ENCODE results near the gene PPIL1.

Gene PPIL1

DNA sequence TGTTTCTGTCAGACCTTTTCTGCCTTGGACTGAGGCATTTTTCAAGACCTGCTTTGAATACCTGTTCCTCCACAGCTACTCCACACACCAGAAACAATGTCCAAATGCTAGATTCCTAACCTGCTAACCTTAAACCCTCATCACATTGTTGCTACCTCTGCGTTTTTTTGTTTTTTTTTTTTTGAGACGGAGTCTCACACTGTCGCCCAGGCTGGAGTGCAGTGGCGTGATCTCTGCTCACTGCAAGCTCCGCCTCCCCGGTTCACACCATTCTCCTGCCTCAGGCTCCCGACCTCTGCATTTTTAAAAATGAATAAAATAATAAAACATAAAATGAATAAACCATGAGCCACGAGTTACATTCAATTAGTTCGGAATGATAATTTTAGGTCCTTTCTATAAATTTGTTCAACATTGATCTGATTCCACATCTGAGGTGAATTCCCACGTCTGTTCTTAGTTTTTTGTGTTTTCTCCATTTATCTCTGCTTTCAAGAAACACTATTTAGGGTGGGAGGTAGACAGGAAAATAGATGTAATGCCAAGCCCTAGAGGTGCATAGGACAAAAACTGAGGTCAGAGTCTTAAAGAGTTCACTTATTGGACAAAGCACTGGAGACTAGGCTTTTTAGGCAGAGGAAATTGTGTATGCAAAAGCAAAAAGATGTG is 12.5 kb upstream of the PPIL1 start:
- Histone ChIP-seq H3K9me3 (ENCODE audit: control insufficient read depth, insufficient read depth, low read length) (no peaks in the 10 kb centered on the region), H3K9ac (ENCODE audit: low read depth, low read length) (no peak overlapping the region), H3K4me1 (ENCODE audit: control insufficient read depth, insufficient read depth, low read length) (peaks cover 7% of the 10 kb centered on the region), H3K27me3 (ENCODE audit: control insufficient read depth, insufficient read depth, low read length) (no peaks in the 10 kb centered on the region), H3K36me3 (ENCODE audit: control insufficient read depth, insufficient read depth, low read length) (no peaks in the 10 kb centered on the region), H3K4me3 (ENCODE audit: low read depth, low read length) (no peak overlapping the region)

DNA sequence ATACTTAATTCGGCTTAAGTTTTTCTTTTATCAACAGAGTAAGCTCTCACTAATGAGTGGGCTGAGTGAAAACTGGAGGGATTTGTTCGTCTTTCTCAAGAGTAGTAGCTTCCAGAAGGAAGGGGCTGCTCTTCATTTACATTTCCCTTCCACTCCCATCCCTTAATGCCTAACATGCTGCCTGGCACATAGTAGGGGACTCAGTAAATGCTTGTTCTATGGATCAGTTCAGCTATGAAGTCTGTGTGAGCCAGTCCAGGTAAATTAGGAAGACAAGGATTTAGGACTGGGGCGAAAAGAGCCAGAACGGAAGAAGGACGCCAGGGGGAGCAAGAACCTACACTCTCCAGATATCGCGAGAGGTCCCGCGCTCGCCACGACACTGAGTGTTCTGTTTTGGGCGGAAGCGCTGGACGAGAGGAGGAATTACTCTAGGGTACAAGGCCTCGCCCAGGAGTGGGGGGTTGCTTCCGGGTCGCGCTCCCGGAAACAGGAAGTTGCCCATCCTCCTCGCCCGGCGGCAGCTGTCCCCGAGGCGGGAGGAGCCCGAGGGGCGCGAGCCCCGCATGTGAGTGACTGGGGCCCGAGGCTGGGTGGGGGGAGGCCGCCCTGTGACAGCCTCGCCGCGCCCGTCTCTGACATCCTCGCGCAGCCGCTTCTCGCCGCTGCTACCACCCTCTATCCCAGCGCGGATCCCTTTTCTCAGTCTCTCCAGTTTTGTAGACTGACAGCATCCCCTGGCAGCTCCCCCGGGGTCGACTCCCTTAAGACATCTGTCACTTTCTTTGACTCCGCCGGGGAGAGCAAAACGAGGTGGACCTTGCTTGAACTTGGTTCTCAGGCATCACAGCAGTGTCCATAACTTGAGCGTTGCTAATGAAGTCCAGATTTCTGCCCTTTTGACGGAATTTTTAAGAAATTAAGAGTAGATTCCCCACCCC is 11.1 kb upstream of the PPIL1 start, which contains the start of gene C6orf89:
Gene C6orf89, plus strand, starts transcription at position 492 of the 941 bp plus-strand sequence. CDS start 13,493 bp downstream, outside the sequence.
- H3K4me3 ChIP-seq (ENCODE audit: low read depth, low read length), result peak within 1 kb of the TSS; percentile 89
- H3K9me3 ChIP-seq (ENCODE audit: control insufficient read depth, insufficient read depth, low read length), result no peaks in the 10 kb centered on the region
- no peaks in the 10 kb centered on the region for H3K27me3 ChIP-seq (ENCODE audit: control insufficient read depth, insufficient read depth, low read length)
- no peaks in the 10 kb centered on the region for H3K36me3 ChIP-seq (ENCODE audit: control insufficient read depth, insufficient read depth, low read length)
- H3K4me1 ChIP-seq (ENCODE audit: control insufficient read depth, insufficient read depth, low read length), result peaks cover 7% of the 10 kb centered on the region
- peak within 1 kb of the TSS; percentile 61 for H3K9ac ChIP-seq (ENCODE audit: low read depth, low read length)

- Histone ChIP-seq H3K9me3 (ENCODE audit: control insufficient read depth, insufficient read depth, low read length) (no peaks in the 10 kb centered on the region), H3K36me3 (ENCODE audit: control insufficient read depth, insufficient read depth, low read length) (no peaks in the 10 kb centered on the region), H3K27me3 (ENCODE audit: control insufficient read depth, insufficient read depth, low read length) (no peaks in the 10 kb centered on the region), H3K4me1 (ENCODE audit: control insufficient read depth, insufficient read depth, low read length) (peaks cover 7% of the 10 kb centered on the region), H3K4me3 (ENCODE audit: low read depth, low read length) (no peak overlapping the region), H3K9ac (ENCODE audit: low read depth, low read length) (no peak overlapping the region)
Measured at GRCh38 chr6:36884610-36885009, 10.0 kb upstream of the PPIL1 start.

DNA sequence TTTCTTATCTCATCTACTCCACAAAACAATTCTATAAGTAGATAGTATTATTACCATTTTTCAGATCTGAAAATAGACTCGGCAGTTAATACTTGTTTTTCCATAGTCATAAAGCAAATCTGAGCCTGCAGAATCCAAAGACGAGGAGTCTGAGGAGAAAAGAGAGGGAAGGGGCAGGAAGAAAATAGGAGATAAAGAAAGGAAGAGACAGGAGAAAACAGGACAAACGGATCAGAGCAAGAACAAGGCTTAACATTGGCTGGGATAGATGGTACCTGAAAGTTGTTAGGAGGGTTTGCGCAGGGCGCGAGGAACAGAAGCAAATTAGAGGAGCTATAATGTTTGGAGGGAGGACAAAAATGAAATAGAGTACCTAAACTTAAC is 639 bp upstream of the PPIL1 start:
- Histone ChIP-seq H3K4me3 (ENCODE audit: low read depth, low read length) (peak overlapping the region; percentile 94), H3K9ac (ENCODE audit: low read depth, low read length) (peak overlapping the region; percentile 19), H3K27me3 (ENCODE audit: control insufficient read depth, insufficient read depth, low read length) (no peaks in the 10 kb centered on the region), H3K4me1 (ENCODE audit: control insufficient read depth, insufficient read depth, low read length) (peaks cover 3% of the 10 kb centered on the region), H3K9me3 (ENCODE audit: control insufficient read depth, insufficient read depth, low read length) (no peaks in the 10 kb centered on the region), H3K36me3 (ENCODE audit: control insufficient read depth, insufficient read depth, low read length) (no peaks in the 10 kb centered on the region)

DNA sequence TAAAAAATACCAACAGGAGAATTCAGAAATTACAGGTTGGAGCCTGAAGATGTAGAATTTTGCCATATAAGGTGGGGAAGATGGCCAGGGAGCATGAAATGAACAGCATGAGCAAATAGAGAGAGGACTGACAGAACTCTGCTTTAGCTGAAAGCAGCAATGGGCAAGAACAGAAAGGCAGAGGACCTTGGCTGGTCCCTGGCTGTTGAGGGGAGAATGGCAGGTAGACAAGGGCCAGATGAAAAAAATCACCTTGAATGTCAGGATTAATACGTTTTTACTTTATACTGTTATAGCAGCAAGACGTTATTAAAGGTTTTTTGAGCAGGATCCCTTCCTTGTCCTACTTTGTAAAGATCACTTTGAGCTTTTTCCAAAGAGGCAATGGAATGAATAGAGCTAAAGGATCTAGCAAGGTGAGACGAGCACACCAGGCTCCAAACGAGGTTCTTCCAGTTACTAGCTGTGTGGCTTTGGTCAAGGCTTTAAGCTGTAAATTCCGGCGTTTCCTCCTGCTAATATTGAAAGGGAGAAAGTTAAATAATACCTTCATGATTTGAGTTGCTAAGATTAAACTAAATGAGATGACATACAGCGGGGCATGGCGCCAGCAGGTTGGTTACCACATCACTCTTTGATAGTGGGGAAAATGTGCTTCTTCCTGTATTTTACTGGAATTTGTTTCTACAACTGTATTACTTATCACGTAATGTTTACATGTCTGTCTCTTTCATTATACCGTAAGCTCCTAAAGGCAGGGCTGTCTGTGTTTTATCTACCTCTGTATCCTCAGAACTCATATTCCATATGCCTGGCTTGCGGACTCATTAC is 776 bp downstream of the PPIL1 start:
- Histone ChIP-seq H3K27me3 (ENCODE audit: control insufficient read depth, insufficient read depth, low read length) (no peaks in the 10 kb centered on the region), H3K36me3 (ENCODE audit: control insufficient read depth, insufficient read depth, low read length) (no peaks in the 10 kb centered on the region), H3K9me3 (ENCODE audit: control insufficient read depth, insufficient read depth, low read length) (no peaks in the 10 kb centered on the region), H3K4me3 (ENCODE audit: low read depth, low read length) (peak overlapping the region; percentile 94), H3K4me1 (ENCODE audit: control insufficient read depth, insufficient read depth, low read length) (peaks cover 3% of the 10 kb centered on the region), H3K9ac (ENCODE audit: low read depth, low read length) (peak overlapping the region; percentile 98)

GRCh38 chr6:36873115-36873514 is 1.5 kb downstream of the PPIL1 start:
- Histone ChIP-seq H3K36me3 (ENCODE audit: control insufficient read depth, insufficient read depth, low read length) (no peaks in the 10 kb centered on the region), H3K27me3 (ENCODE audit: control insufficient read depth, insufficient read depth, low read length) (no peaks in the 10 kb centered on the region), H3K9ac (ENCODE audit: low read depth, low read length) (no peak overlapping the region), H3K9me3 (ENCODE audit: control insufficient read depth, insufficient read depth, low read length) (no peaks in the 10 kb centered on the region), H3K4me3 (ENCODE audit: low read depth, low read length) (no peak overlapping the region), H3K4me1 (ENCODE audit: control insufficient read depth, insufficient read depth, low read length) (peaks cover 3% of the 10 kb centered on the region)

- no peak overlapping the region for H3K9ac ChIP-seq (ENCODE audit: low read depth, low read length)
- H3K4me1 ChIP-seq (ENCODE audit: control insufficient read depth, insufficient read depth, low read length), result peaks cover 3% of the 10 kb centered on the region
- H3K36me3 ChIP-seq (ENCODE audit: control insufficient read depth, insufficient read depth, low read length), result peaks cover 3% of the 10 kb centered on the region
- no peak overlapping the region for H3K4me3 ChIP-seq (ENCODE audit: low read depth, low read length)
- H3K27me3 ChIP-seq (ENCODE audit: control insufficient read depth, insufficient read depth, low read length), result no peaks in the 10 kb centered on the region
- no peaks in the 10 kb centered on the region for H3K9me3 ChIP-seq (ENCODE audit: control insufficient read depth, insufficient read depth, low read length)
Measured at GRCh38 chr6:36871686-36872085, 2.9 kb downstream of the PPIL1 start.

DNA sequence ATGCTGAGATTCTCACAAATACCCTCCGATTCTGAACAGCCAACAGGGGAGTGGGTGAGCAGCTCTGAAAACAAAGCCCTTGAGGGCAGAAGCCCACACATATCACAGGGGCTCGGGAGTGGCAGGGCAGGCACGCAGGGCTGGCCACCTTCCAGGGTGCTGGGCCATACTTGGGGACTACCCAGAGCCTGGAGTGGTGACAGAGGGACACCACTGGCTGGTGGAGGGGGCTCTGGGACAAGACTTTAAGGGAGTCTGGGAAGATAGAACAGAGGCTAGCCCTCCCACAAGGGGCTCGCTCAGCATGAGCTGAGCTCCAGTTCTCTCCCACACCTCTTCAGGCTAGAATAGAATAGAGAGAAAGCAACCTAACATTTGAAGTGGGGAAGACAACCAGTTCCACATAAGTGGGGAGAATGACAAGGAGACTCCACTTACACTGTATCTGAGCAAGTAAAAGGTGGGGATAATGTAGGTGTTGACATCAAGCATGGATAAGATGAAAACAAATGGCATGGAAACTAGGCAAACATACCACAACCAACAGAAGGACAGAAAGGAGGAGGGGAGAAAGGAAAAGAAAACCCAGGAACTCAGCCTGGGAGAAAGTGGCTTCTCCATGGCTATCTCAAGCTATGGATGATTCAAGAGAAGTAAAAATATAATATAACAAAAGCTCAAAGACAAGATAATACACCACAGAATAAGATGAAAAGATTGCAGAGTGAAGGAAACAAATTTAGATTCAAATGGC is 7.0 kb downstream of the PPIL1 start:
- Histone ChIP-seq H3K4me3 (ENCODE audit: low read depth, low read length) (no peak overlapping the region), H3K9ac (ENCODE audit: low read depth, low read length) (no peak overlapping the region), H3K9me3 (ENCODE audit: control insufficient read depth, insufficient read depth, low read length) (no peaks in the 10 kb centered on the region), H3K4me1 (ENCODE audit: control insufficient read depth, insufficient read depth, low read length) (peaks cover 4% of the 10 kb centered on the region), H3K27me3 (ENCODE audit: control insufficient read depth, insufficient read depth, low read length) (no peaks in the 10 kb centered on the region), H3K36me3 (ENCODE audit: control insufficient read depth, insufficient read depth, low read length) (peaks cover 3% of the 10 kb centered on the region)

DNA sequence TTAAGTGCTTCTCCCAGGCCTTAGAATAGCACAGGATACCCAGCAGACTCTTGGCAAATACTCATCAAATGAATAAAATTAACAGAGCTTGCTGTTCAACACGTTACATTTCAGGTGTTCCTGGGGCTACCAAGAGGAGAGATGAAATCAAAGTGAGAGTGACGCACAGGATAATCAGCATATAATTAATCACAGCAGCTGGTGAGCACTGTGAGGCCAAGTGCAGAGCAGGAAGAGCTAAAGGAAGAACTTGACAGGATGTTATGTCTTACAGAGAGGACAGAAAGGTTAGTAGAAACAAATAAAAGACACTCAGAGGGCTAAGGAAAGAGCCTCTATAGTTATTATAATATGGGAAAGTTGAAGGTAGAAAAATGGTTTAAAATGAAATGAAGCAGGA is 8.8 kb downstream of the PPIL1 start:
- Histone ChIP-seq H3K36me3 (ENCODE audit: control insufficient read depth, insufficient read depth, low read length) (peaks cover 3% of the 10 kb centered on the region), H3K4me3 (ENCODE audit: low read depth, low read length) (no peak overlapping the region), H3K27me3 (ENCODE audit: control insufficient read depth, insufficient read depth, low read length) (no peaks in the 10 kb centered on the region), H3K4me1 (ENCODE audit: control insufficient read depth, insufficient read depth, low read length) (peaks cover 4% of the 10 kb centered on the region), H3K9me3 (ENCODE audit: control insufficient read depth, insufficient read depth, low read length) (no peaks in the 10 kb centered on the region), H3K9ac (ENCODE audit: low read depth, low read length) (no peak overlapping the region)

DNA sequence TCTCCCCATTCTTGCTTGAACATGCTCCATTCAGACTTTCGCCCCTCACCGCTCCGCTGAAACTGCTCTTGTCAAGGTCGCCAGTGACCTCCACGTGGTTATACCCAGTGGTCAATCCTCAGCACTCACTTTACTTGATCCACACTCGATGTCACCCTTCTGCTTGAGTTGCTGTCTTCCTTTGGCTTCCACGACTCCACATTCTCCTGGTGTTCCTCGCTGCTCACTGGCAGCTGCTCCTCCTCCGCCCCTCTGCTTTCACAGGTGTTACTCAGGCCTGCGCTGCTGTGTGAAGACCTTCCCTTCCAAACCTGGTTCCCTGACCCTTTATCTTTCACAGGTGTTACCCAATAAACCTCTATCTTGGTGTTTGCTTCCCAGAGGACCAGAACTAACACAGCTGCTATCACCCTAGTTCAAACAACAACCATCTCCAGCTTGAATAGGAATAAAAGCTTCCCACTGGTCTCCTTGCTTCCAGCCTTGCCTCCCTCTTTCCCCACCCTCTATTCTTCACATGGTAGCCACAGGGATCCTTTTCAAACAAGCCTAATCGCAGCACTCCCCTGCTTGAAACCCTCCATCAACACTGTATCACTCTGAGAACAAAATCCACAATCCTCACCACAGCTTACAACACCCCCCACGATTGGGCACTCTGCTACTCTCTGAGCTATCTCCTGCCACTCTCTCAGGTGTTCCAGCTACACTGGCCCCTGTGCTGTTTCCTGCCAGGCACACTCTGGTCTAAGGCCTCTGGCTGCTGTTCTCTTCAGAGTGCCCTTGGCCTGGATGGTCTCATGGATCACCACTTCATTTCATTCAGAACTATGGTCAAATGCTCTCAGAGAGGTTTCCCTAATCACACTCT is 10.7 kb downstream of the PPIL1 start:
- peaks cover 4% of the 10 kb centered on the region for H3K4me1 ChIP-seq (ENCODE audit: control insufficient read depth, insufficient read depth, low read length)
- peaks cover 3% of the 10 kb centered on the region for H3K36me3 ChIP-seq (ENCODE audit: control insufficient read depth, insufficient read depth, low read length)
- peak overlapping the region; percentile 9 for H3K9ac ChIP-seq (ENCODE audit: low read depth, low read length)

More for the DNA sequence above, 10.7 kb downstream of the PPIL1 start:
- Histone ChIP-seq H3K9me3 (ENCODE audit: control insufficient read depth, insufficient read depth, low read length) (no peaks in the 10 kb centered on the region), H3K27me3 (ENCODE audit: control insufficient read depth, insufficient read depth, low read length) (no peaks in the 10 kb centered on the region), H3K4me3 (ENCODE audit: low read depth, low read length) (no peak overlapping the region)

Data from iPS-15b (cell line).